NCI-H1092 treated with DMSO at 0.1 percent for 48 hours (cell line): ENCODE data around the gene VSIG1.

Experiments used
- DNase-seq: peaks from one replicate; lab custom pipeline; 2025; lab: John Stamatoyannopoulos, UW

VSIG1 gene

GRCh38 chrX:108064613-108065012, 19.7 kb downstream of the VSIG1 start:
- no peak for DNase-seq

GRCh38 chrX:108068121-108068520, 23.3 kb downstream of the VSIG1 start:
- DNase-seq, result no peak

GRCh38 chrX:108070891-108071290, 26.0 kb downstream of the VSIG1 start:
- no peak for DNase-seq

DNA sequence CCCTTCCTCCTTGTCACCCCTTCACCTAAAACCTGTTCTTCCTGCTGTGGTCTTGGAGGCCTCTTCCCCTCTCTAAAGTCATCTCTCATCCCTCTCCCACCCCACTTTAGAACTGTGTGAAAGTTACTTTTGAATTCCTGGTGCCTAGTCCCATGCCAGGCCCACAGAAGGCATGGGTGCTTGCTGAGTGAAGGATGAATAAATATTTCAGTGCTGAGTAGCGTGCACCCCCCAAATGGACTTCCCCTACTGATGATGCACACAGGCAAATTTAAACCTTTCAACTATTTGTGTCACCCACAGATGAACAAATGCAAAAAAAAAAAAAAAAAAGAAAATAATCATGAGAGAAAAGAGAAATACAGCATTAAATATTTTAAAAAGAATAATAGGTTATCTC, 26.7 kb downstream of the VSIG1 start:
- no peak for DNase-seq

DNA sequence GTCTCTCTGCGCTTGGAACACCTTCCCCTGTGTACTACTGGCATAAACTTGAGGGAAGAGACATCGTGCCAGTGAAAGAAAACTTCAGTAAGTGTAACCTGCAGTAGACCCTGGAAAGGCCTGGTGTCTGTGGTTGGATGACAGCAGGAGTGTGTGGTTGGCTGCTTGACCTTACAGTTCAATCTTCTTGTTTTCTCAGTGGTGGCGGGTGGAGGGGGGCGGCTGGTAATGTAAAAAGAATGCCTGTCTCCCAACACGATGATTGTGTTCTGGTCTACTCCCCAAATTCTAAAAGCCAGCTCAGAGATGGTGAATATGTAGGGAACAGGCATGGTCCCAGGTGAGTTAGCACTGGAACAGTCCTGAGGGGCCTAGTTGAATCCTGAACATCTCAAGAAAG, 27.9 kb downstream of the VSIG1 start:
- no peak for DNase-seq

GRCh38 chrX:108081110-108081509, 36.2 kb downstream of the VSIG1 start:
- DNase-seq, result no peak

DNA sequence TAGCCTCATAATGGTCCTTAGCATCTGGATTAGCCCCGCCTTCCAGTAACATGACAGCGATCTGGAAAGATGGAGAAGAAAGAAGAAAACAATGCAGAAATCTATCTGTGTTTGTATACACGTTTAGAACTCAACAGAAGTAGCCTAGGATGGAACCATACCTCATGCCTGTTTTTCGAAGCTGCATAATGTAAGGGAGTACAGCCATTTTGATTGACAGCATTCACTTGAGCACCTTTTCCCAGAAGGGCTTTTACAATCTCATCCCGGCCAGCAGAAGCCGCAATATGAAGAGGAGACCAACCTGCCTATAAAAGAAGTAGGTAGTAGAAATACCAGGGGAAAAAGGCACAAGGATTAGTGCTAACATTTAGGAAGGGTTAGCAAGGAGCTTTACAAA, 42.9 kb downstream of the VSIG1 start:
- DNase-seq, result no peak

DNA sequence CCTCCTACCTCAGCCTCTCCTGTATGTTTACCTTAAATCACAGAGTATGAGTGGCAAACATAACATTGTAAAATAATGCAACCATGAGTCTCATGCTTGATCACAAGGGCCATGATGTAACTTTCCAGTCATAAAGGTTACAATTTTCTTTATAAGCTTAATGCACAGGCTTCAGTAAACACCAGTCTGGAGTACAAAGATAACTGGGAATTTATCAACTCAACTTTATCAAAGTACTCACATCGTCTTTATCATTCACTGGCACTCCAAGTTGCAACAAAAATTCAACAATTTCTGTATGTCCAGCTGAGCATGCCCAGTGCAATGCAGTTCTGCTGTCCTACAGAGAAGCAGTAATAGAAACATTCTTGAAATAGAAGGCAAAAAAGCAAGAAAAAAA, 43.6 kb downstream of the VSIG1 start:
- DNase-seq, result no peak

DNA sequence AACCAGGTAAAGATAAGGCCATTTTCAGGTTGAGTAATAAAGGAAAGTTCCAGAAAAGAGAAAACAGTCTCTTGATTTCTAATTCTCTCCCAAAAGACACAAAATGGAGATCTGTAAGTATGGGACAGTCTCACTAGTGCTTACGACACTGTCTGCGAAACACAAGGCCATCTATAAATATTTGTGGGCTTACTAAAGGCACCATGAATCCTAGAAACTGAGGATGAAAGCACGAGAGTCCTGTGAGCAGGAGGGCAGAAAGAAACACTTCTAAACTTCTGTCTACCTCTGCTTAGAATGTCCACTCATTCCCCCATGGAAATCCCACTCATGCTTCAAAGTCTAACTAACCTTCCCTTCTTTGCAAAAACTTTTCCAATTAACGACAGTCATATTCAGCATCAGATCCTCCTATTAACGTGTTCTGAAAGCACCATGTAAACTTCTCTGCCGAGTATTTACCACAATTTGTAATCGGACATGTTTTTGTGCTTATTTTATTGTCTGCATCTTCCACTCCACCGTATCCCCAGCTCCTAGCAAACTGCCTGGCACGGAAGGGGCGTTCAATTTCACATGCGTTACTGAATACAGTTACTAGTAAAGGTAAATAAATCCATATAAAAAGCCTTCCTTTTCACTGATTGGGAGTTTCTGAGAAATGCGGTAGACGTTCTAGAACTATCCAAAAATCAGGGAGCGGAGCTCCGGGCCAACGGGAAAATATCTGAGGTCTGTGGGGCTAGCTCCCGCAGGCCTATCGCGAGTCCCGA, 45.8 kb downstream of the VSIG1 start:
- DNase-seq, result no peak

GRCh38 chrX:108091264-108091877, 46.5 kb downstream of the VSIG1 start, which contains the start of the genes ATG4A and PSMD10:
ATG4A (plus strand) TSS chrX:108091778; CDS start chrX:108091827, 49 bp downstream.
PSMD10 (minus strand) TSS chrX:108091542; CDS start chrX:108091520, 22 bp downstream.
- DNase-seq, result peak; percentile 96

- peak; percentile 35 for DNase-seq
These were observed 47.0 kb downstream of the VSIG1 start for GRCh38 chrX:108091878-108092291.

- DNase-seq, result no peak
These were observed 52.5 kb downstream of the VSIG1 start for GRCh38 chrX:108097380-108097779.

DNA sequence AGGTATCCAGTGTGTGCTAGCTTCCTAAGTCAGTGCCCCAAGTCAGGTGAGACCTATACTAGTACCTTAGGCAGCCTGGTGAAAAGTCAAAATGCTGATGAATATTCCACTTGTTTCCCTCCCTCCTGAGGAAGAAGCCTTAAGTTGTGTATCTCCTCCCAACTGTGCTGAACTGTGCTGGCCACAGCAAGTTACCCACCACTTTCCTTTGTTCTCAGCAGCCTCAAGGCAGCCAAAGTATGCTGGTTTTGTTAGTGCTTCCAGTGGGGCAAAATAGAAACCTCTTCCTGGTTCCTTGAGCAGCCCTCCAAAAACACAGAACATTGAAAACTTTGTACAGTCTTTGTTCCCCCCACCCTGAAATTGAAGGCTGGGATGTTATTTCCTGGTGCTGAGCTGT, 60.6 kb downstream of the VSIG1 start:
- DNase-seq, result no peak

GRCh38 chrX:108114541-108114940, 69.7 kb downstream of the VSIG1 start:
- no peak for DNase-seq

GRCh38 chrX:108117988-108118387, 73.1 kb downstream of the VSIG1 start:
- no peak for DNase-seq

DNA sequence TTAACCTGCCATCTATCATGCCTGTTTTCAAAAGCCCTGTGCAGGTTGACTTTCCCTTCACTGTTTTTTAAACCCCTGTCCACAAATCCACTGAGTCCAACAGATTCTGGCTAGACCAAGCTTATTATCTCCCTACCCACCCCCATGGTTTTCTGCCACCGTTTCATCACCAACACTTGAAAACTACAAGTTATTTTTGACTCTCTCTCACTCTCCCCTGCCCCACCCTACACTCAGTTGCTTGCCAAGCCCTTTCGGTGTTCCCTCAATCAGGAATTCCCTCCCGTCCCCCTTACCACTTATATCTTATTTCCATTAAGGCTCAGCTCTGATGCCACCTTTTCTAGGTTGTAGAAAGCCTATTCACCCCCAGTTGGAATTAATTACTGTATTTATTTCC, 76.4 kb downstream of the VSIG1 start:
- DNase-seq, result no peak

GRCh38 chrX:108122748-108123147, 77.9 kb downstream of the VSIG1 start:
- DNase-seq, result no peak

GRCh38 chrX:108123591-108124366, 78.9 kb downstream of the VSIG1 start:
- no peak for DNase-seq

DNA sequence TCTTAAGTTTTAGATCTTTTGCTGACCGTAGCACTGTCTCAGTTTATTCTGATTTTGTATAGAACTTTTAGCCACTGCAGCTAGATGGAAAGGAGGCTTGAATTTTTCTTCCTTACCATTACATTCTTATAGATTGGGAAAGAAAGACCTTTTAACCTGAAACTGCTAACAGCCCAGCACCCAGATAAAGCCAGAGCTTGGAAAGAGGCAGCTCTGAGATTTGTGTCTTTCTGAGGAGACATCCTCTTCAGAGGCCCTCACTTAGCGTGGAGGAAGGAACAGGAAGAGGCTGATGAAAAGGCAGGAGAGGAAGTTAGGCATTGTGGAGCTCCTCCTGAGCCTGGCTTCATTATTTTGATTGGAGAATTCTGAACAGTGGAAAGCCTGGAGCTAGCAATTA, 81.8 kb downstream of the VSIG1 start:
- DNase-seq, result no peak

DNA sequence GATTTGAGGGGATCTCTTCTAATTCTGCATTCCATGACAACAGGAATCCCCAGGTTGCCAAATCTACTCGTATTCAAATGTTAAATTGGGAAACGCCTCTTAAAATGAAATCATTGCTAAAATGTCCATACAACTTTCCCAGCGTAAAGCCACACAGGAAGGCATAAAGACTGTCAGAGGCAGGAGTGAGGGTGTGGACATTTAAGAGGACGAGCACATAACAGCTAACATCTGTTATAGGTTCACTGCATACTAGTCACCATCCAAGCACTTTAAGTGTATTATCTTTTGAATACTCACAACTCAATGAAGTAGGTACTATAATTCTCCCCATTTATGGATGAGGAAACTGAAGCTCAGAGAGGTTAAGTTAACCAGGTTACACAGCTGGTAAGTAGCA, 82.3 kb downstream of the VSIG1 start:
- no peak for DNase-seq
